Measurements from ENCODE around the gene ZNF547.

ZNF547 gene

GRCh38 chr19:57376151-57376550 is 12.8 kb downstream of the ZNF547 start:
- DNase-seq = no peak

DNA sequence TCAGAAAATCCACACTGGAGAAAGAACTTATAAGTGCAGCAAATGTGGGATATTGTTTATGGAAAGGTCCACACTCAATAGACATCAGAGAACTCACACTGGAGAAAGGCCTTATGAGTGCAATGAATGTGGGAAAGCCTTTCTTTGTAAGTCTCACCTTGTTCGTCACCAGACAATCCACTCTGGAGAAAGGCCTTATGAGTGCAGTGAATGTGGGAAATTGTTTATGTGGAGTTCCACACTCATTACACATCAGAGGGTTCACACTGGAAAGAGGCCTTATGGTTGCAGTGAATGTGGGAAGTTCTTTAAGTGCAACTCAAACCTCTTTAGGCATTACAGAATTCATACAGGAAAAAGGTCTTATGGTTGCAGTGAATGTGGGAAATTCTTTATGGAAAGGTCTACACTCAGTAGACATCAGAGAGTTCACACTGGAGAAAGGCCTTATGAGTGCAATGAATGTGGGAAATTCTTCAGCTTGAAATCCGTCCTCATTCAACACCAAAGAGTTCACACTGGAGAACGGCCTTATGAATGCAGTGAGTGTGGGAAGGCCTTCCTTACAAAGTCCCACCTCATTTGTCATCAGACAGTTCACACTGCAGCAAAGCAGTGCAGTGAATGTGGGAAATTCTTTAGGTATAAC is 14.3 kb downstream of the ZNF547 start:
- DNase-seq = no peak

DNA sequence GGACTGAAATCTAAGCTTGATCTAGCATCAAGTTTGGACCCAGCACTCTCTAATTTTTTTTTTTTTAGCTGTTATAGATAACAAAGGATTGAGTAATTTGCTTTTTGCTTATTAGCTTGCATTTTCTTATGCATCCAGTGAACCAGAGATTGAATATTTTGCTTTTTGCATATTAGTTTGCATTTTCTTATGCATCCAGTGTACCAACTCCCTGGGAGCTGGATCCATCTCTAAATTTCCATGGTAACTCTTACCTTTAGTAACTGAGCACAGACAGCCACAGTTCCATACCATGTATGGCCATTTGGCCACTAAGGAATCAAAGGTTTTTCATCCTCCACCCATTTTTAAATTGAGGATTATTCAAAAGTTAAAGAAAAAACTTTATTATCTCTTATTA is 17.6 kb downstream of the ZNF547 start:
- DNase-seq = no peak

- DNase-seq = no peak
These were observed 19.6 kb downstream of the ZNF547 start for GRCh38 chr19:57382806-57383488.

DNA sequence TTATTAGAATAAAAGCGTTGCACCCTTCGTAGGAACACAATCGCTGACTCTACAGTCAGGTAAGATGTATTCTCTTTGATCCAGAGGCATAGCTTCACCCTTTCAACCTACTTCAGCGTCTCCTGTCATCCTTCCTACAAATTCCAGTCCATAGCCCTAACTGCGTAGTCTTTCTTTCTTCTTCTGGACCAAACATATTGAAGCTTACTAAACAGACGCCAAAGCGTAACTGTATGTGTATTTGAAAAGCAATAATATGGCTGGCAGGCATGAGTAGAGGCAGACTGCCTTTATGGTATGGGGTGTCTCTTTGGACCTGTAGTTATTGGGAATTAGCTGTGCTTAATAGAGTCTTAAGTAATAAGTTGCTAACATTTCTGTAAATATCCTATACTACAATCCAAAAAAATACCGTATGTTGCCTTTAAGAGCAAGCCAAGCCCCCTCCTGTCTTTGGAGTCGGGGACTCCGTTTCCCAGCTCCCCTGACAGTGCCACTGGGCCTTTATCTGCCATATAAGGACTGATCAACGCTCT is 25.9 kb downstream of the ZNF547 start:
- no peak for DNase-seq

DNA sequence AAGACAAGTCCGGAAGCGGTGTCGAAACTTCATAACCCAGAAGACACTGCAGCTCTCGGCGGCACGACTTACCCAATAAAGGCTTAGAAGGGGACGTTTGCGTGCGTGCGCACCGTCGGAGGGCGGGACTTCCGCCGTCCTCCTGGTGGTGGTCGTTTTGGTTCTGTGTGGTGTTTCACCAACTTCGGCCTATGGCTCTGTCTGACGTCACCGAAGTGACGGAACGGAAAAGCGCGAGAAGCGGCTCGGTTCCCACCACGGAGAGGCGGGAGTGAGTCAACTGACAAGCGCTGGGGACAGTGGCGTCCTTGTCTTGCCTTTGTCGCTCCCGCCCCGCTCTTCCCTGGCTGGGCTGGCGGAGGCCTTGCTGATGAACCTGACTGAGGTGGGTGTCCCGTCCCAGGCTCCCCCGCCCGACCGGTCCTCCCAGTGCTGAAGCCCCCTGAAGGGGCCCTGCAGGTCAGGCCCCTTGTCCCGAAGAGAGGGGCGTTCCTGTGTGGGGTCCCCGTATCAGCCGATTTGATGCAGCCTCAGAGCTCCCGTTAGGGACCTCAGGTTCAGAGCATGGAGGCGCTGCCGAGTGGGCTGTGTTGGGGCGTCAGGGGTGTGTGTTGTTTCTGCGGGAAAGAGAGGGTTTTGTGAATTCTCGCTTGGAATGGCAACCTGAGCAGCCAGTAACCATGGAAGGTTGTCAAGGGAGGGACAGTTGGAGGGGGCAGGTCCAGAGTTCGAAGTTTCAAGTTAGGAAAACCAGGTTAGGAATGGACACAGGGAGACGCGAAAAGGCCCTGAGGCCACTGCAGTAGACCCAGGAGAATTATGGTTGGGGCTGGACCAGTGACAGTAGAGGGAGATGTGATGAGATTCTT is 26.6 kb downstream of the ZNF547 start, which contains the start of gene ZNF548:
Gene ZNF548 (plus strand): TSS at position 125 of the 869 bp plus-strand sequence. CDS start 246 bp downstream, at position 371.
- peak; percentile 89 to 96 for DNase-seq

- no peak for DNase-seq
These were observed 32.4 kb downstream of the ZNF547 start for GRCh38 chr19:57395710-57396109.

GRCh38 chr19:57398868-57399267 is 35.5 kb downstream of the ZNF547 start:
- DNase-seq = no peak

- no peak for DNase-seq
These were observed 40.6 kb downstream of the ZNF547 start for GRCh38 chr19:57403737-57404563.

- peak in 1 of 2 experiments; percentile 17 for DNase-seq
These were observed 43.3 kb downstream of the ZNF547 start for GRCh38 chr19:57406516-57407123.

DNA sequence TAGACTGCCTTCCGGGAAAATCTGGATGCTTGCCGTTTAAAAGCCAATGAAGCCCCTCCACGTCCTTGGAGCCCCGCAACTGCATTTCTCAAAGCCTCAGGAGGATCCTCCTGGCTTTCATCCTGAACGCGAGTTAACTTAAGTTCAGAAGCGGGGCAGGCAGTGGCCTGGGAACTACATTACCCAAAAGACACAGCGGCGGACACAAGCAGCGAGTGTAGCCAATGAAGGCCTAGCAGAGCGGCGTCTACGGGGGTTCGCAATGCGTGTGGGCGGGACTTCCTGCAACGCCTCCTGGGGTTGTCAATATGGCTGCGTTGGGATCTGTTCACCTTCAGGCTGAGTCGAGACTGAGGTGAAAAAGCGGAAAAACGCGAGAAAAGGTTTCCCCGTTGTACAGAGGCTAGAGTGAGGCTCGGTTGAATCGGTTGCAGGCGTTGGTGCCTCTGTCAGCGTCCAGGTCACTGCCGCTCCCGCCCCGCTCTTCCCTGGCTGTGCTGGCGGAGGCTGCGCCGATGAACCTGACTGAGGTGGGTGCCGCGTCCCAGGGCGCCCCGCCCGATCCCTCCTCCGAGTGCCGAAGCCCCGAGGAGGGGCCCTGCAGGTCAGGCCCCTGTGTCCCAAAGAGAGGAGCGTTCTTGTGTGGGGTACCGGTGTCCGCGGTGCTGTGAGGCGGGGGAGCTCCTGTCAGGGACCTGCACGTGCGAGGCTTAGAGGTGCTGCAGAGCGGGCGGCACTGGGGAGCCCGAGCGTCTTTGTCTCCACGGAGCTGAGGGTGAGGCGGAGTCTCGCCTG is 47.7 kb downstream of the ZNF547 start, which contains the start of gene ZNF17:
Gene ZNF17 (plus strand): TSS at position 285 of the 795 bp plus-strand sequence. CDS start 2,455 bp downstream, outside the sequence.
- DNase-seq = peak; percentile 72 to 87

DNA sequence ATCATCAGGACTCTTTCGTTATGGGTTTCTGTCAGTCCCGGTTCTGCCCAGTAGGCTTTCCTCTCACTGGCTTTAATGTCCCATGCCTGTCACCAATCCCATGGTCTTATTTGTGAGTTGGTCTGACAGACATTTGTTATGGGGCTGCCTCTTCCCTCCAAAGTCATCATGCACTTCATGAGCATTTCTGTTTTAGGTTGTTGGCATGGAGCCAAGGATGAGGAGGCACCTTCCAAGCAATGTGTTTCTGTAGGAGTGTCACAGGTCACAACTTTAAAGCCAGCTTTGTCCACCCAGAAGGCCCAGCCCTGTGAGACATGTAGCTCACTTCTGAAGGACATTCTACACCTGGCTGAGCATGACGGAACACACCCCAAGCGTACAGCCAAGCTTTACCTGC is 56.1 kb downstream of the ZNF547 start:
- no peak for DNase-seq

GRCh38 chr19:57421037-57421436 is 57.7 kb downstream of the ZNF547 start:
- DNase-seq = no peak
